Caco-2 (cell line): ENCODE data around the gene HDAC6. TPM values are rescaled to one million over a fixed set of nuclear protein-coding genes. Genes with fewer than 3 reads are reported as not detected.

Experiments
- BruUV-seq: library from RNA; stranded (reverse); fragments of 400-500 nt; replicated peaks from 2 replicates; lab custom pipeline; 2021; lab: Mats Ljungman, UMichigan
- CTCF ChIA-PET: fragments of 300-600 bp; sonication (Branson Sonifier 250); formaldehyde crosslinking; loops from one replicate; lab custom pipeline; 2022; ENCODE audit warnings: antibody characterized with exemption; lab: Charles Lee
- POLR2A ChIA-PET: fragments of 300-600 bp; sonication (Branson Sonifier 250); formaldehyde crosslinking; loops from one replicate; lab custom pipeline; 2022; ENCODE audit warnings: antibody characterized with exemption; lab: Charles Lee
- DNase-seq, 2 experiments: peaks; one replicate each; pipeline versions ENCODE4 v3.0.0 to v3.0.0-alpha.2; 2020 to 2022
- H3K27me3 ChIP-seq: replicated peaks from 2 replicates; pipeline ENCODE4 v1.6.0; 2011; ENCODE audit warnings: low read length; ENCODE audit not compliant: control insufficient read depth, insufficient read depth
- H3K36me3 ChIP-seq: 2 replicates; pipeline ENCODE4 v1.5.1; 2011; ENCODE audit warnings: low read length; ENCODE audit not compliant: control insufficient read depth, insufficient read depth
- H3K4me1 ChIP-seq: fragments of 250-450 bp; sonication (Bioruptor Pico); 2 replicates; pipeline ENCODE4 v1.5.1; 2020; ENCODE audit warnings: mild to moderate bottlenecking
- H3K4me3 ChIP-seq: 2 replicates; pipeline ENCODE4 v1.5.1; 2011; ENCODE audit warnings: low read depth, mild to moderate bottlenecking, control low read depth, low read length
- H3K9me3 ChIP-seq: fragments of 250-450 bp; sonication (Bioruptor Pico); 2 replicates; pipeline ENCODE4 v1.5.1; 2020; ENCODE audit warnings: mild to moderate bottlenecking, moderate library complexity
- H3K27ac Mint-ChIP-seq: one replicate; pipeline ENCODE4 v1.8.0; 2022; ENCODE audit warnings: mixed read lengths; ENCODE audit not compliant: unreplicated experiment
- H3K27me3 Mint-ChIP-seq: one replicate; pipeline ENCODE4 v1.8.0; 2022; ENCODE audit warnings: mixed read lengths; ENCODE audit not compliant: insufficient read depth, unreplicated experiment
- H3K36me3 Mint-ChIP-seq: one replicate; pipeline ENCODE4 v1.8.0; 2022; ENCODE audit warnings: mild to moderate bottlenecking, mixed read lengths; ENCODE audit not compliant: insufficient read depth, unreplicated experiment
- H3K4me1 Mint-ChIP-seq: one replicate; pipeline ENCODE4 v1.8.0; 2022; ENCODE audit warnings: low read depth, mixed read lengths; ENCODE audit not compliant: unreplicated experiment
- H3K4me3 Mint-ChIP-seq: one replicate; pipeline ENCODE4 v1.8.0; 2022; ENCODE audit warnings: mild to moderate bottlenecking, moderate library complexity, mixed read lengths; ENCODE audit not compliant: unreplicated experiment
- H3K9me3 Mint-ChIP-seq: one replicate; pipeline ENCODE4 v1.8.0; 2022; ENCODE audit warnings: mixed read lengths; ENCODE audit not compliant: unreplicated experiment
- CTCF ChIP-seq, 2 experiments: fragments of 200-600 bp in 1 of 2; IDR thresholded peaks; 1 replicate in 1 of 2; 2 replicates in 1 of 2; pipeline versions ENCODE4 v1.5.1 to v1.8.0; 2011 to 2022; ENCODE audit warnings: antibody characterized with exemption in 1 of 2, control low read depth in 1 of 2, inconsistent platforms in 1 of 2, low read depth in 1 of 2, low read length in 1 of 2, mild to moderate bottlenecking in 1 of 2, moderate library complexity in 1 of 2; ENCODE audit not compliant: insufficient read depth in 1 of 2, severe bottlenecking in 1 of 2, unreplicated experiment in 1 of 2
- intact Hi-C: fragments of 100-400 bp; cut with micrococcal nuclease; formaldehyde crosslinking; loops from one replicate; pipeline ENCODE4 v1.10.0; 2022; ENCODE audit not compliant: unreplicated experiment
- total RNA-seq: library from RNA; stranded (reverse); gene quantifications from 2 replicates; pipeline ENCODE4 v1.2.3, GENCODE V29; 2022

HDAC6 gene
- total RNA-seq, 1 experiment from 2014 or later: 110 TPM

DNA sequence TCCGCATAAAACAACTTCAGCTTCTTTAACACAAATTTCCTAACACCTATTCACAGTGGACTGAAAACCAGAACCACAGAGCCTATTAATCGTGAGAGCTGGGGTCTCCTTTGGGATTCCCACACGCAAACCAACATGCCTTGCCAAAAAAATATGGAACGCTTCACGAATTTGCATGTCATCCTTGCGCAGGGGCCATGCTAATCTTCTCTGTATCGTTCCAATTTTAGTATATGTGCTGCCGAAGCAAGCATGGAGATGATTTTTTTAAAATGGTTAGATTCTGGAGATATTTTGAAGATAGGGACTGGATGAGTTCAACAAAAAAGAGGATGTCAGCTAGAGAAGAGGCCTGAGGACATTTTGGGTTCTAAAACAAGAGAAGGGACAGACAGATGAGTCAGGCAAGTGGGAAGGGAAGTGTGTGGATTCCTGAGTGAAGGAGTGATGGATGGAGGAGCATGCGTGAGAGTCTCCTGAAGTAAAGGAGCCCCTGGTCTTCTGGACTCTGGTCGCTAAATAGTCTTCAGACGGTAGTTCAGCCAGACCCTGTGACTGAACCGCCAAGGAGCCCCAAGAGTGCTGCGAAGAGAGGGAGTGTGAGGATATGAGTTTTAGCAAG is 24.9 kb upstream of the HDAC6 start:
- Histone ChIP-seq H3K4me1 (no peaks in the 10 kb centered on the region), H3K4me3 (no peak overlapping the region), H3K9me3 (no peaks in the 10 kb centered on the region), H3K36me3 (no peaks in the 10 kb centered on the region), H3K27me3 (no peaks in the 10 kb centered on the region)
- ChIA-PET POLR2A (no interaction called here), CTCF (no interaction called here)
- Mint-ChIP-seq H3K4me3 (no peak overlapping the region), H3K36me3 (no peaks in the 10 kb centered on the region), H3K4me1 (no peaks in the 10 kb centered on the region), H3K27me3 (peaks cover 8% of the 10 kb centered on the region), H3K9me3 (no peaks in the 10 kb centered on the region), H3K27ac (no peak overlapping the region)
- no TSS peak for BruUV-seq
- TF ChIP-seq CTCF (IDR thresholded peaks at IDR 0.05; ENCODE audit: insufficient read depth in 1 of 2, low read depth in 1 of 2, low read length in 1 of 2, severe bottlenecking in 1 of 2, unreplicated experiment in 1 of 2): no peak
- DNase-seq: no peak
- intact Hi-C loops: no loop called here

- Histone ChIP-seq H3K4me3 (no peak overlapping the region), H3K9me3 (no peaks in the 10 kb centered on the region), H3K36me3 (no peaks in the 10 kb centered on the region), H3K4me1 (no peaks in the 10 kb centered on the region), H3K27me3 (no peaks in the 10 kb centered on the region)
- no peaks in the 10 kb centered on the region for H3K36me3 Mint-ChIP-seq
- no peak overlapping the region for H3K4me3 Mint-ChIP-seq
- H3K27me3 Mint-ChIP-seq: peaks cover 8% of the 10 kb centered on the region
- TF ChIP-seq CTCF (IDR thresholded peaks at IDR 0.05; ENCODE audit: insufficient read depth in 1 of 2, low read depth in 1 of 2, low read length in 1 of 2, severe bottlenecking in 1 of 2, unreplicated experiment in 1 of 2): no peak
- BruUV-seq: no TSS peak
- intact Hi-C loops: no loop called here
- ChIA-PET CTCF (no interaction called here), POLR2A (no interaction called here)
- DNase-seq: no peak
- no peaks in the 10 kb centered on the region for H3K9me3 Mint-ChIP-seq
- no peak overlapping the region for H3K27ac Mint-ChIP-seq
- H3K4me1 Mint-ChIP-seq: no peaks in the 10 kb centered on the region
Measured at GRCh38 chrX:48779399-48779798, 22.5 kb upstream of the HDAC6 start.

GRCh38 chrX:48781705-48782104 is 20.2 kb upstream of the HDAC6 start:
- Mint-ChIP-seq H3K4me1 (no peaks in the 10 kb centered on the region), H3K27me3 (peaks cover 8% of the 10 kb centered on the region), H3K27ac (no peak overlapping the region), H3K4me3 (no peak overlapping the region), H3K9me3 (no peaks in the 10 kb centered on the region), H3K36me3 (no peaks in the 10 kb centered on the region)
- no peaks in the 10 kb centered on the region for H3K27me3 ChIP-seq
- H3K9me3 ChIP-seq: no peaks in the 10 kb centered on the region
- ChIA-PET CTCF (no interaction called here), POLR2A (no interaction called here)
- no peak for DNase-seq
- no peak overlapping the region for H3K4me3 ChIP-seq
- H3K36me3 ChIP-seq: no peaks in the 10 kb centered on the region
- no TSS peak for BruUV-seq
- no peaks in the 10 kb centered on the region for H3K4me1 ChIP-seq
- no peak for TF ChIP-seq CTCF (IDR thresholded peaks at IDR 0.05; ENCODE audit: insufficient read depth in 1 of 2, low read depth in 1 of 2, low read length in 1 of 2, severe bottlenecking in 1 of 2, unreplicated experiment in 1 of 2)
- intact Hi-C loops: no loop called here
